HepG2 (cell line): ENCODE measurements around the gene RUNX2. TPM values are rescaled to one million over a fixed set of nuclear protein-coding genes. Genes with fewer than 3 reads are reported as not detected.

ENCODE experiments used
- ATAC-seq: fragments of 200-7000 bp; cut with Tn5 transposase; 3 replicates; pipeline ENCODE4 v1.9.1; 2020; ENCODE audit warnings: mild to moderate bottlenecking, moderate library complexity
- BruUV-seq: library from RNA; stranded (reverse); fragments of 400-500 nt; replicated peaks from 2 replicates; lab custom pipeline; 2021; lab: Mats Ljungman, UMichigan
- CTCF ChIA-PET: fragments of 300-600 bp; formaldehyde crosslinking; extraction: SDS; loops from one replicate; lab custom pipeline; 2021; ENCODE audit warnings: low total read pairs, inconsistent platforms, low intra/inter-chr PET ratio; lab: Yijun Ruan, JAX
- POLR2A ChIA-PET: fragments of 350-600 bp; sonication (Branson Sonifier 250); formaldehyde crosslinking; loops from one replicate; lab custom pipeline; 2020; ENCODE audit warnings: antibody characterized with exemption, inconsistent platforms; lab: Yijun Ruan, JAX
- DNase-seq: peaks from one replicate; pipeline ENCODE4 v3.0.0-alpha.2; 2015; ENCODE audit warnings: low spot score
- FAIRE-seq: peaks from 3 replicates; lab custom pipeline; 2011; peaks lifted over from hg19 to GRCh38; lab: Jason Lieb, UNC
- H2AFZ ChIP-seq: one replicate; pipeline ENCODE4 v1.6.1; 2011; ENCODE audit warnings: low read length, inconsistent platforms
- H3K27ac ChIP-seq: fragments of 300-600 bp; 3 replicates; pipeline ENCODE4 v1.8.0; 2011; ENCODE audit warnings: mixed run types, mild to moderate bottlenecking, mixed read lengths, low read length, inconsistent platforms; ENCODE audit not compliant: insufficient read depth; ENCODE audit errors: extremely low read length
- H3K27me3 ChIP-seq, 2 experiments: fragments of 200-600 bp in 1 of 2; 2 replicates in 1 of 2; 3 replicates in 1 of 2; pipeline versions ENCODE4 v1.6.0 to v1.8.0; 2011; ENCODE audit warnings: low read length in 2 of 2, mild to moderate bottlenecking in 2 of 2, moderate library complexity in 2 of 2, inconsistent platforms in 1 of 2; ENCODE audit not compliant: insufficient read depth in 2 of 2, control insufficient read depth in 1 of 2
- H3K36me3 ChIP-seq, 2 experiments: fragments of 200-600 bp in 1 of 2; replicated peaks in 1 of 2; 2 replicates in 1 of 2; 3 replicates in 1 of 2; pipeline versions ENCODE4 v1.5.1 to v1.8.0; 2011; ENCODE audit warnings: low read length in 2 of 2, inconsistent platforms in 1 of 2; ENCODE audit not compliant: insufficient read depth in 2 of 2, control insufficient read depth in 1 of 2
- H3K4me1 ChIP-seq: 2 replicates; pipeline ENCODE4 v1.5.1; 2012; ENCODE audit warnings: low read length, inconsistent platforms; ENCODE audit not compliant: insufficient read depth
- H3K4me2 ChIP-seq: 2 replicates; pipeline ENCODE4 v1.6.0; 2011; ENCODE audit warnings: low read depth, low read length, inconsistent platforms
- H3K4me3 ChIP-seq, 3 experiments: fragments of 200-600 bp in 1 of 3; sonication (generic), shearing (Covaris generic) in 1 of 3; replicated peaks in 1 of 3; 2 replicates each; pipeline ENCODE4 v1.5.1; 2011 to 2016; ENCODE audit warnings: low read length in 3 of 3, inconsistent platforms in 2 of 3, low read depth in 2 of 3, mild to moderate bottlenecking in 2 of 3, control low read depth in 1 of 3, mixed read lengths in 1 of 3; ENCODE audit not compliant: insufficient read depth in 1 of 3
- H3K79me2 ChIP-seq: one replicate; pipeline ENCODE4 v1.6.1; 2011; ENCODE audit warnings: low read length, inconsistent platforms; ENCODE audit not compliant: insufficient read depth
- H3K9ac ChIP-seq: 2 replicates; pipeline ENCODE4 v1.6.0; 2011; ENCODE audit warnings: mild to moderate bottlenecking, low read depth, low read length, inconsistent platforms; ENCODE audit not compliant: insufficient read depth
- H3K9me3 ChIP-seq: 2 replicates; pipeline ENCODE4 v1.5.1; 2012; ENCODE audit warnings: mild to moderate bottlenecking, low read length
- H4K20me1 ChIP-seq: 2 replicates; pipeline ENCODE4 v1.6.0; 2011; ENCODE audit warnings: inconsistent platforms, mild to moderate bottlenecking, low read length, moderate library complexity; ENCODE audit not compliant: insufficient read depth
- KDM3A ChIP-seq: IDR thresholded peaks from 2 replicates; pipeline ENCODE4 v1.6.1; 2018; ENCODE audit warnings: low read depth, missing compliant biosample characterization
- SNAPC2 ChIP-seq: sonication (generic); formaldehyde crosslinking; IDR thresholded peaks from 2 replicates; pipeline ENCODE4 v1.8.1; 2022; ENCODE audit warnings: mild to moderate bottlenecking, missing genetic modification reagents
- ZNF101 ChIP-seq: sonication (generic); formaldehyde crosslinking; IDR thresholded peaks from 2 replicates; pipeline ENCODE4 v1.4.0; 2020; ENCODE audit warnings: mild to moderate bottlenecking, low read depth, missing genetic modification reagents, borderline replicate concordance
- ZNF891 ChIP-seq: sonication (generic); formaldehyde crosslinking; IDR thresholded peaks from 2 replicates; pipeline ENCODE4 v1.5.0; 2020; ENCODE audit warnings: mild to moderate bottlenecking, missing genetic modification reagents
- WGBS: methylation state at CpG from one replicate; pipeline ENCODE4 v1.1.6; 2017; ENCODE audit warnings: low lambda C conversion rate; 5-methylcytosine and 5-hydroxymethylcytosine counted together
- in situ Hi-C: cut with HindIII; loops from 2 replicates; pipeline ENCODE4 v1.10.0; 2017; ENCODE audit warnings: low pct_unique_long_range_greater_than_20kb; ENCODE audit not compliant: extremely low pct_ligation_motif_present
- intact Hi-C: fragments of 100-400 bp; cut with micrococcal nuclease; formaldehyde crosslinking; loops from one replicate; pipeline ENCODE4 v1.10.0; 2022; ENCODE audit not compliant: unreplicated experiment
- polyA plus RNA-seq, 8 experiments: library from polyadenylated mRNA; depleted of rRNA in 3 of 8; stranded (reverse) in 7 of 8; unstranded in 1 of 8; fragments of >200 nt; fragmentation: Illumina TruSeq in 4 of 8; extraction: Trizol in 4 of 8; gene quantifications; 2 replicates each; pipeline versions ENCODE4 v1.2.1 to v1.2.3, GENCODE V29; 2011 to 2016; ENCODE audit warnings: low read depth in 4 of 8, missing spikeins in 1 of 8, mixed read lengths in 1 of 8; ENCODE audit not compliant: insufficient read depth in 1 of 8
- total RNA-seq, 5 experiments: library from RNA; depleted of rRNA; stranded (reverse); fragments of >200 nt; fragmentation: Illumina TruSeq; extraction: Trizol; gene quantifications; 2 replicates each; pipeline ENCODE4 v1.2.3, GENCODE V29; 2016; ENCODE audit warnings: low read depth in 1 of 5
- TF ChIP-seq, protein P1 (sequence below): sonication (generic); formaldehyde crosslinking; IDR thresholded peaks from 2 replicates; pipeline ENCODE4 v1.5.0; 2020; ENCODE audit warnings: missing genetic modification reagents
- TF ChIP-seq, protein P2 (sequence below): sonication (generic); formaldehyde crosslinking; conservative IDR thresholded peaks from 2 replicates; pipeline ENCODE4 v1.8.0; 2022; ENCODE audit warnings: low read depth, missing genetic modification reagents

Gene RUNX2
- total and polyA plus RNA-seq, 2 of the 13 experiments (the other 11 are each of a cell fraction or from before 2014, with no cell fraction given), result not detected

DNA sequence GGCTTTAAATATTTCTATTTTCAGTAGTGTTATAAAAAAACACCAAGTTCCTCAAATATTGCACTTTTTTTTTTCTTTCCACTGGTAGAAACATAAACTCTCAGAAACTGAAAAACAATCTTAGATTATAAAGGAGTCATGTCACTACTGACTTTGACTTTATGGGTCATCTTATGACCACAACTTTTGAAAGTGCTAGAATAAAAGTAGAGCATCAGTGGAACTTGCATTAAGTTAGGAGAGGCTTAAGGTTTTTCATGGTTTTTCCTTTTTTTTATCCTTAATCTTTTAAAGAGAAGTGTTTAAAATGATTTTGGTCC lies 106.2 kb downstream of the RUNX2 start (continued):
- TF ChIP-seq ZNF891 (CRISPR knock-in tag) (no peak), SNAPC2 (CRISPR knock-in tag) (no peak)

DNA sequence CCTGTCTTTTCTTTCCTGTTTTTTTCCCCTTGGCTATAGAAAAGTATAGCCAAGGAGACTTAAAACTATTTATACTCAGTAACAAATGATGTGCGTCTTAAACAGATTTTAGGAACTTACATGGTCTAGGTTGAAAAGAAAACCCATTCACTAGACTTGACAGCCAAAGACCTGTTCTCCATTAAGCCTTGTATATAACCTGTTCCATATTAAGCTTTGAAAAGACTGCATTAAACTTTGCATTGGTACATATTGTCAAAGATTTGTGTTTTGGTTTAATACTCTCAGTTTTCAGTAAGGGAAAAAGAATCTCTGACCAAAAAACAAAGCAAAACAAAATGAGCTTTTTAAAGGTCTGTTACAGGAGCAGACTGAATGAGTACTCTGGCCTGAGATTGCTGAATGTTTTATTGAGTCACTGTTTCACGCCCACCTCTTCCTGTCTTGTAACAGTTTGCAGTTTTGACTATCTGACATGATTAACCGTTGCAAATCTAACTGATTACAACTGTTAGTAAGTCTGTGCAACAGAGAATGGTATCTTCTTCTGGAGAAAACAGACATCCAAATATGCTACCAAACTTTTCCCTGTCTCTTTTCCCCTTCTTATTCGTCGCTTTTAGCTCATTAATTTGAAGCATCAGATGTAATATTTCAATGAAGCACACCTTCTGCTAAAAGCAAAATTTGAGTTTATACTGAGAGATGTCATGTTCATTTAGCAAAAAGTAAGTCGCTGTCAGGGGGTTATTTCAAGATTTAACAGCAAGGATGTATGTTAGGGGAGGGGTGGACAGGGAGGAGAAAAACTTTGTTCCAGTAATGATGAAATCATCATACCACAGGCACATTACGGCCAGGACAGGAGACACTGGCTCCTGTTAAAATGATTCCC lies 108.7 kb downstream of the RUNX2 start:
- H3K27ac ChIP-seq, result no peak overlapping the region
- DNase-seq (no peak), FAIRE-seq (no peak), ATAC-seq (no peak)
- no peaks in the 10 kb centered on the region for H4K20me1 ChIP-seq
- H3K79me2 ChIP-seq, result no peaks in the 10 kb centered on the region
- TF ChIP-seq, protein P1, sequence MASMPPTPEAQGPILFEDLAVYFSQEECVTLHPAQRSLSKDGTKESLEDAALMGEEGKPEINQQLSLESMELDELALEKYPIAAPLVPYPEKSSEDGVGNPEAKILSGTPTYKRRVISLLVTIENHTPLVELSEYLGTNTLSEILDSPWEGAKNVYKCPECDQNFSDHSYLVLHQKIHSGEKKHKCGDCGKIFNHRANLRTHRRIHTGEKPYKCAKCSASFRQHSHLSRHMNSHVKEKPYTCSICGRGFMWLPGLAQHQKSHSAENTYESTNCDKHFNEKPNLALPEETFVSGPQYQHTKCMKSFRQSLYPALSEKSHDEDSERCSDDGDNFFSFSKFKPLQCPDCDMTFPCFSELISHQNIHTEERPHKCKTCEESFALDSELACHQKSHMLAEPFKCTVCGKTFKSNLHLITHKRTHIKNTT (CRISPR knock-in tag), result no peak
- TF ChIP-seq ZNF101 (CRISPR knock-in tag) (no peak), KDM3A (CRISPR knock-in tag) (no peak)
- TF ChIP-seq, protein P2, sequence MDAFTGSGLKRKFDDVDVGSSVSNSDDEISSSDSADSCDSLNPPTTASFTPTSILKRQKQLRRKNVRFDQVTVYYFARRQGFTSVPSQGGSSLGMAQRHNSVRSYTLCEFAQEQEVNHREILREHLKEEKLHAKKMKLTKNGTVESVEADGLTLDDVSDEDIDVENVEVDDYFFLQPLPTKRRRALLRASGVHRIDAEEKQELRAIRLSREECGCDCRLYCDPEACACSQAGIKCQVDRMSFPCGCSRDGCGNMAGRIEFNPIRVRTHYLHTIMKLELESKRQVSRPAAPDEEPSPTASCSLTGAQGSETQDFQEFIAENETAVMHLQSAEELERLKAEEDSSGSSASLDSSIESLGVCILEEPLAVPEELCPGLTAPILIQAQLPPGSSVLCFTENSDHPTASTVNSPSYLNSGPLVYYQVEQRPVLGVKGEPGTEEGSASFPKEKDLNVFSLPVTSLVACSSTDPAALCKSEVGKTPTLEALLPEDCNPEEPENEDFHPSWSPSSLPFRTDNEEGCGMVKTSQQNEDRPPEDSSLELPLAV (CRISPR knock-in tag), result no peak
- intact Hi-C loops (no loop called here), in situ Hi-C loops (no loop called here)
- no TSS peak for BruUV-seq
- no peak overlapping the region for H3K9ac ChIP-seq
- no peak overlapping the region for H3K4me2 ChIP-seq
- no peak overlapping the region for H3K4me3 ChIP-seq
- H3K27me3 ChIP-seq, result no peaks in the 10 kb centered on the region
- no peak overlapping the region for H2AFZ ChIP-seq
- H3K9me3 ChIP-seq, result no peaks in the 10 kb centered on the region
- CTCF ChIA-PET, result no interaction called here
- 0 out of 2 replicates have a peak, but pooled peaks cover 4% of the 10 kb centered on the region for H3K4me1 ChIP-seq
- POLR2A ChIA-PET, result no interaction called here
- H3K36me3 ChIP-seq, result no peaks in the 10 kb centered on the region
- WGBS, result 44% methylated on average over 7 of the region's 7 CpGs
